Natural killer cell (primary cell): ENCODE measurements around the gene PLOD1. TPM values are rescaled to one million over a fixed set of nuclear protein-coding genes. Genes with fewer than 3 reads are reported as not detected.

ENCODE experiments used
- ATAC-seq, 3 donors: fragments of 150-1000 bp in 2 of 3; fragments of 200-7000 bp in 1 of 3; cut with Tn5 transposase; 1 replicate in 1 of 3; 2 replicates in 2 of 3; pipeline ENCODE4 v1.10.0; 2021; ENCODE audit warnings: mild to moderate bottlenecking in 2 of 3, moderate library complexity in 2 of 3
- DNase-seq, 2 donors: peaks; one replicate each; pipeline versions ENCODE4 v3.0.0 to v3.0.0-alpha.2; 2013 to 2021; ENCODE audit warnings: mixed read lengths in 1 of 2
- H3K27ac ChIP-seq: one replicate; pipeline ENCODE4 v1.5.1; 2013; ENCODE audit warnings: mild to moderate bottlenecking, low read length
- H3K27me3 ChIP-seq: one replicate; pipeline ENCODE4 v1.6.1; 2013; ENCODE audit warnings: low read length; ENCODE audit not compliant: control insufficient read depth, insufficient read depth
- H3K36me3 ChIP-seq: one replicate; pipeline ENCODE4 v1.6.1; 2013; ENCODE audit warnings: low read length; ENCODE audit not compliant: control insufficient read depth, insufficient read depth
- H3K4me1 ChIP-seq: one replicate; pipeline ENCODE4 v1.6.1; 2013; ENCODE audit warnings: low read length; ENCODE audit not compliant: control insufficient read depth, insufficient read depth
- H3K4me3 ChIP-seq: one replicate; pipeline ENCODE4 v1.5.1; 2013; ENCODE audit warnings: low read length
- H3K9me3 ChIP-seq: one replicate; pipeline ENCODE4 v1.6.1; 2013; ENCODE audit warnings: low read length; ENCODE audit not compliant: control insufficient read depth, insufficient read depth
- H3K27ac Mint-ChIP-seq, 2 donors: one replicate each; pipeline ENCODE4 v1.8.0; 2022; ENCODE audit warnings: mild to moderate bottlenecking in 2 of 2, mixed read lengths in 2 of 2, moderate library complexity in 1 of 2
- H3K27me3 Mint-ChIP-seq, 2 donors: one replicate each; pipeline ENCODE4 v1.8.0; 2022; ENCODE audit warnings: low read depth in 2 of 2, mixed read lengths in 2 of 2
- H3K36me3 Mint-ChIP-seq: one replicate; pipeline ENCODE4 v1.8.0; 2022; ENCODE audit warnings: mixed read lengths
- H3K4me1 Mint-ChIP-seq, 2 donors: one replicate each; pipeline ENCODE4 v1.8.0; 2022; ENCODE audit warnings: mixed read lengths in 2 of 2
- H3K4me3 Mint-ChIP-seq: one replicate; pipeline ENCODE4 v1.8.0; 2022; ENCODE audit warnings: mild to moderate bottlenecking, moderate library complexity, mixed read lengths
- H3K9me3 Mint-ChIP-seq, 2 donors: one replicate each; pipeline ENCODE4 v1.8.0; 2022; ENCODE audit warnings: mixed read lengths in 2 of 2
- WGBS: methylation state at CpG from one replicate; pipeline ENCODE4 v1.1.7; 2013; ENCODE audit warnings: missing lambda C conversion rate; ENCODE audit not compliant: insufficient coverage; 5-methylcytosine and 5-hydroxymethylcytosine counted together
- intact Hi-C: fragments of 100-400 bp; cut with micrococcal nuclease; formaldehyde crosslinking; loops from one replicate; pipeline ENCODE4 v1.14.2; 2022
- total RNA-seq, 4 donors: library from RNA; stranded (reverse); fragments of 120-200 nt in 1 of 4; gene quantifications; one replicate each; pipeline versions ENCODE4 v1.2.3 to v1.2.4, GENCODE V29; 2013 to 2022
- TF ChIP-seq, protein P1 (sequence below): fragments of 200-600 bp; IDR thresholded peaks from one replicate; pipeline ENCODE4 v1.8.0; 2022; ENCODE audit warnings: antibody characterized with exemption

PLOD1 gene
- total RNA-seq, 3 donors from 2014 or later (not counting 1 experiment from before 2014, with no cell fraction given), result 69.8 to 80.5 (median 80.4) TPM

DNA sequence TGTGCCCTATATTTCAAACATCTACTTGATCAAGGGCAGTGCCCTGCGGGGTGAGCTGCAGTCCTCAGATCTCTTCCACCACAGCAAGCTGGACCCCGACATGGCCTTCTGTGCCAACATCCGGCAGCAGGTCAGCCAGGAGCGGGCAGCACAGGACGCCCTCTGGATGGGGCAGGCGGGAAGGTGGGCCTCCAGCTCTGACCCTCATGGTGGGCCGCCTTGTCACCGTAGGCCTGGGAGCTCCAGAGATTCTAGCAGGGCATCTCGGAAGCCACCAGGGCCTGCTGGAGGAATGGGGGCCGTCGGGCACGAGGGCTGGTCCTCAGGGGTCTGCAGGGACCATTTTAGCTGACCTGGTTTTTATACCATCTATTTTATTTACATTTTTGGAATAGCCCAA is 30.1 kb downstream of the PLOD1 start:
- H3K36me3 Mint-ChIP-seq, result no peaks in the 10 kb centered on the region
- no peak overlapping the region for H3K4me3 Mint-ChIP-seq
- no peak overlapping the region for H3K27ac Mint-ChIP-seq
- H3K9me3 Mint-ChIP-seq, result no peaks in the 10 kb centered on the region
- no peaks in the 10 kb centered on the region for H3K9me3 ChIP-seq
- intact Hi-C loops, result no loop called here
- TF ChIP-seq, protein P1, sequence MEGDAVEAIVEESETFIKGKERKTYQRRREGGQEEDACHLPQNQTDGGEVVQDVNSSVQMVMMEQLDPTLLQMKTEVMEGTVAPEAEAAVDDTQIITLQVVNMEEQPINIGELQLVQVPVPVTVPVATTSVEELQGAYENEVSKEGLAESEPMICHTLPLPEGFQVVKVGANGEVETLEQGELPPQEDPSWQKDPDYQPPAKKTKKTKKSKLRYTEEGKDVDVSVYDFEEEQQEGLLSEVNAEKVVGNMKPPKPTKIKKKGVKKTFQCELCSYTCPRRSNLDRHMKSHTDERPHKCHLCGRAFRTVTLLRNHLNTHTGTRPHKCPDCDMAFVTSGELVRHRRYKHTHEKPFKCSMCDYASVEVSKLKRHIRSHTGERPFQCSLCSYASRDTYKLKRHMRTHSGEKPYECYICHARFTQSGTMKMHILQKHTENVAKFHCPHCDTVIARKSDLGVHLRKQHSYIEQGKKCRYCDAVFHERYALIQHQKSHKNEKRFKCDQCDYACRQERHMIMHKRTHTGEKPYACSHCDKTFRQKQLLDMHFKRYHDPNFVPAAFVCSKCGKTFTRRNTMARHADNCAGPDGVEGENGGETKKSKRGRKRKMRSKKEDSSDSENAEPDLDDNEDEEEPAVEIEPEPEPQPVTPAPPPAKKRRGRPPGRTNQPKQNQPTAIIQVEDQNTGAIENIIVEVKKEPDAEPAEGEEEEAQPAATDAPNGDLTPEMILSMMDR, result no peak
- peaks cover 24% of the 10 kb centered on the region for H3K36me3 ChIP-seq
- 96% methylated on average over 12 of the region's 12 CpGs for WGBS
- peaks cover 0 to 20% of the 10 kb centered on the region in 2 donors for H3K4me1 Mint-ChIP-seq
- H3K27me3 ChIP-seq, result no peaks in the 10 kb centered on the region
- H3K27me3 Mint-ChIP-seq, result no peaks in the 10 kb centered on the region
- H3K4me3 ChIP-seq, result no peak overlapping the region
- DNase-seq (no peak), ATAC-seq (no peak)
- no peak overlapping the region for H3K27ac ChIP-seq
- peaks cover 6% of the 10 kb centered on the region for H3K4me1 ChIP-seq

DNA sequence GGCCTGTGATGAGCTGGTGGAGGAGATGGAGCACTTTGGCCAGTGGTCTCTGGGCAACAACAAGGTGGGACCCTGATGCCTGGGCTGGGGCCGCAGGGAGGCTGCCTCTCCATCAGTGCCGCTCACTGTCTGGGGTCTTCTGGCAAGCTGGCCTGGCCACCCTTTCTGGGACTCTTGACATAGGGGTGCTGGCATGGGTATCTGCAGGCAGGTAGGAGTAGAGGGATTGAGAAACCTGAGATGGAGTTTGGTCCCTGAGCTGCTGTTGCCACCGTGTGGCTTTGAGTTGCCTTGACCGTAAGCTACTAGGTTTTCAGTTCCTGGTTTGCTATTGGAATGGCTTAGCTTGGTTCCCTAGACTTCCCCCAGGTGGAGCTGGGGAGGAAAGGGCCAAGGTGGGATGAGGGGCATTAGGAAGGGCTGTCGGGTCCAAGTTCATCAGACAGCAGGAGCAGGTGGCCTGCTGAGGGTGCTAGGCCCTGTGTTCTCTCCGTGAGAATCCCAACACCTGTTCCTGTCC is 32.6 kb downstream of the PLOD1 start:
- TF ChIP-seq, protein P1, result no peak
- H3K27ac ChIP-seq, result no peak overlapping the region
- H3K27me3 Mint-ChIP-seq, result no peaks in the 10 kb centered on the region
- no peaks in the 10 kb centered on the region for H3K27me3 ChIP-seq
- WGBS, result 89% methylated on average over 5 of the region's 6 CpGs
- H3K27ac Mint-ChIP-seq, result peak overlapping the region in 1 of 2 donors; percentile 68
- peaks cover 24% of the 10 kb centered on the region for H3K36me3 ChIP-seq
- H3K4me3 ChIP-seq, result no peak overlapping the region
- DNase-seq (peak in 1 of 2 donors; percentile 46), ATAC-seq (peak; percentile 39 to 74 (median 66))
- no peaks in the 10 kb centered on the region for H3K36me3 Mint-ChIP-seq
- no peaks in the 10 kb centered on the region for H3K9me3 Mint-ChIP-seq
- no peaks in the 10 kb centered on the region for H3K9me3 ChIP-seq
- intact Hi-C loops, result loop anchor here (2.0 kb wide), 1 partner anchor 128 kb away; no protein-coding TSS in a partner anchor
- H3K4me3 Mint-ChIP-seq, result no peak overlapping the region
- H3K4me1 ChIP-seq, result peaks cover 6% of the 10 kb centered on the region
- H3K4me1 Mint-ChIP-seq, result peaks cover 0 to 17% of the 10 kb centered on the region in 2 donors

DNA sequence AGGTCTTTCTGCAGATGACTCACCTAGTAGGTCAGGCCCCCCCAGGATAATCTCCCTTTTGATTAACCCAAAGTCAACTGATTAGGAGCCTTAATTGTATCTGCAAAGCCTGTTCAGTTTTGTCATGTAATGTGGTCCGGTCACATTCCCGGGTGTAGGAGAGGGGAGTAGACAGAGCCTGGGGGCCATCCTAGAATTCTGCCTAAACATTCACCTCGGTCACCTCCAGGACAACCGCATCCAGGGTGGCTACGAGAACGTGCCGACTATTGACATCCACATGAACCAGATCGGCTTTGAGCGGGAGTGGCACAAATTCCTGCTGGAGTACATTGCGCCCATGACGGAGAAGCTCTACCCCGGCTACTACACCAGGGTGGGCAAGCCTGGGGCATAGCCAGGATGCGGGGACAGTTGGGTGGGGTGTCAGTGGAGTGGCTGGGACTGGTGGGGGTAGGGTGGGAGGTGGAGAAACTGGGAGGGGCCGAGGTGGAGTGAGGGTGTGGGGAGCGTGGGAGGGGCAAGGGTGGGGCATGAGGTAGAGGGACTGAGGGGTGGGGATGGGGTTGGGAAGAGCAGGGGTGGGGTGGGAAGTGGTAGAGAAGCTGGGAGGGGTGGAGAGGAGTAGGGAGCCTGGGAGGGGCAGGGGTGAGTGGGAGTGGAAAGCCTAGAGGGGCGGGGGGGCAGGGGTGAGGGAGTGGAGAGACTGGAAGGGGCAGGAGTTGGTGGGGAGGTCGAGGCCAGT is 36.1 kb downstream of the PLOD1 start:
- Mint-ChIP-seq H3K36me3 (no peaks in the 10 kb centered on the region), H3K4me1 (peaks cover 0 to 21% of the 10 kb centered on the region in 2 donors), H3K27ac (no peak overlapping the region), H3K4me3 (no peak overlapping the region), H3K27me3 (no peaks in the 10 kb centered on the region), H3K9me3 (no peaks in the 10 kb centered on the region)
- DNase-seq, result no peak
- TF ChIP-seq, protein P1, result no peak
- Histone ChIP-seq H3K4me3 (no peak overlapping the region), H3K4me1 (peaks cover 18% of the 10 kb centered on the region), H3K27ac (no peak overlapping the region), H3K36me3 (peaks cover 13% of the 10 kb centered on the region), H3K27me3 (no peaks in the 10 kb centered on the region), H3K9me3 (no peaks in the 10 kb centered on the region)
- WGBS, result 94% methylated on average over 17 of the region's 17 CpGs
- intact Hi-C loops, result no loop called here
- no peak for ATAC-seq
